HG02763 (cell line): Measurements from ENCODE around the gene DAB2IP.
"Not testable (repeated sequence)": the region's sequence is repeated elsewhere in the genome, so short reads cannot be mapped to it uniquely, and the experiment has no call there.

Source experiments
- ATAC-seq: cut with Tn5 transposase; IDR thresholded peaks from one replicate; pipeline ENCODE4 v1.9.1; 2021; ENCODE audit warnings: mild to moderate bottlenecking, moderate library complexity; ENCODE audit not compliant: unreplicated experiment

Gene DAB2IP

DNA sequence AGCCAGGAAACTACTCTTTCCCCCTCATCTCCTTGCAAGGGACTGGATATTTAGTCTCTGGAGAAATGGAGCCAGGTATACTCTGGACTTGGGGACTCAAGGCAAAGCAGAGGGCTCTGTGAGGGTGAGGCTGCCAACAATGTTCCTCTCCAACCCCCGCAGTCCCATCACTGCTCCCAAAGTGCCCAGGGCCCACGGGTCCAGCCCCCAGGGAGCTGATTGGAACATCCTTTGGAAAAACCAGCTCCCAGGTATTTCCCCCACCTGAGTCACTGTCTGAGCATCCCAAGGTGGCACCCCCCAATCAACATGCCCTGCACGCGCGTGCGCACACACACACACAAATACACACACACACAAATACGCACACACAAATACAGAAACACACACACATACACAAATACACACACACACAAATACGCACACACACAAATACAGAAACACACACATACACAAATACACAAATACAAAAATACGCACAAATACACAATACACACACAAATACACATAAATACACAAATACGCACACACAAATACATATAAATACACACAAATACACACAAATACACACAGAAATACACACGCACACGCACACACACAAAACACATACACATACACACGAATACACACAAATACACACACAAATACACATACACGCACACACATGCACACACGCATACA is 137.4 kb downstream of the DAB2IP start:
- no peak for ATAC-seq

DNA sequence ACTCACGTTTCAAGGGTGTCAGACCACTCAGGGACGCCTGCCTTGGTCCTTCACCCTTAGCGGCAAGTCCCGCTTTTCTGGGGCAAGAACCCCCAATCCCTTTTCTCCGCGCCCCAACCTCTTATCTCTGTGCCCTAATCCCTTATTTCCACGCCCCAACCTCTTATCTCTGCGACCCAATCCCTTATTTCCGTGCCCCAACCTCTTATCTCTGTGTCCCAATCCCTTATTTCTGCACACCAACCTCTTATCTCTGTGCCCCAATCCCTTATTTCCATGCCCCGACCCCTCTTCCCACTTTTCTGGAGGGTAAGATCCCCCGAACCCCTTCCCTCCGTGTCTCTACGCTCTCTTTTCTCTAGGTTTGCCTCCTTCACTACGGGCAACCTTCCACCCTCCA is 139.4 kb downstream of the DAB2IP start:
- ATAC-seq = no peak

DNA sequence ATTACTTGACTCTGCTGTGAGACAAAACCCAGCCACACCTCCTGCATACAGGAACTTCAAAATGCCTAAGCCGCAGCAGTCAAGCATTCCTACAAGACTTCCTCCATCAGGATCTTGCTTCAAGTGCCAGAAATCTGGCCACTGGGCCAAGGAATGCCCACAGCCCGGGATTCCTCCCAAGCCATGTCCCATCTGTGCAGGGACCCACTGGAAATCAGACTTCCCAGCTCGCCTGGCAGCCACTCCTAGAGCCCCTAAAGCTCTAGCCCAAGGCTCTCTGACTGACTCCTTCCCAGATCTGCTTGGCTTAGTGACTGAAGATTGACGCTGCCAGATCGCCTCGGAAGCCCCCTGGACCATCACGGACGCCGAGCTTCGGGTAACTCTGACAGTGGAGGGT is 141.0 kb downstream of the DAB2IP start:
- ATAC-seq = not testable (repeated sequence)

DNA sequence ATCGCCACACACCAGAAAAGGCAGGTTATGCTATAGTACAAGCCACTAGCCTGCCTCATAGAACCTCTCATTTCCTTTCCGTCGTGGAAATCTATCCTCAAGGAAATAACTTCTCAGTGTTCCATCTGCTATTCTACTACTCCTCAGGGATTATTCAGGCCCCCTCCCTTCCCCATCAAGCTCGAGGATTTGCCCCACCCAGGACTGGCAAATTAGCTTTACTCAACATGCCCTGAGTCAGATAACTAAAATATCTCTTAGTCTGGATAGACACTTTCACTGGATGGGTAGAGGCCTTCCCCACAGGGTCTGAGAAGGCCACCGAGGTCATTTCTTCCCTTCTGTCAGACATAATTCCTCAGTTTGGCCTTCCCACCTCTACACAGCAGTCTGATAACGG is 142.9 kb downstream of the DAB2IP start:
- not testable (repeated sequence) for ATAC-seq

DNA sequence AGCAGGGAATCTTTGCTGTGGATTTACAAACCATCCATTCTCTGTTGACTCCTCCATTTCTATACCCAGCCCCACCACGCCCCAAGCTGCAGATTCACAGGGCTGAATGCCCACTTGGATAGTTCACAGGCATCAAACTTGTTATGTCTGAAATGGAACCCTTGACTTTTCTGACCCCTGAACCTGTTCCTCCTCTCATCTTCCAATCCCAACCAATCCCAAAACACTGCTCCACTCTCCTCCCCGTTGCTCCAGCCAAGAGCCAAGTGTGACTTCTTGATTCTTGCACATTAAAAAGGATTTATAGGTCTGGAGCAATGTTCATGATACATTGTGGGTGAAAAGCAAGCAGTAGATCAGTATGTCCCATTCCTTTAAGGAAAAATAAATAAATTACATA is 145.6 kb downstream of the DAB2IP start:
- ATAC-seq = no peak

DNA sequence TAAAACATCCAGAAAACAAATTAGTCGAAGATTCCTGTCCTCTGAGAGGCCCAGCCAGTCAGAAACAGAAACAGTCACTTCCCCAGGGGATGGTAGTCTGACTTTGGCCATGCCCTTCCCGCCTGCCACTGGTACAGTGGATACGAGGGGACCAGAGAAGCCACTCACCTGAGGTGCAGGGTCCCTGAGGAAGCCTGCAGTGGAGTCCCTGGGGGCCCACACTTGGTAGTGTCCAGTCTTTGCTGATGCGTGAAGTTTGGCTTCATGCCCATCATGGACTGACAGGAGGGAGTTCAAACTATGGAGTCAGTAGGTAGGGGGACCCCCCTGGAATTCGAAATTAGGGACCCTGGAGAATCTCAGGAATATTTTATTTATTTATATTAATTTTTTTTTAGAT is 147.5 kb downstream of the DAB2IP start:
- no peak for ATAC-seq

DNA sequence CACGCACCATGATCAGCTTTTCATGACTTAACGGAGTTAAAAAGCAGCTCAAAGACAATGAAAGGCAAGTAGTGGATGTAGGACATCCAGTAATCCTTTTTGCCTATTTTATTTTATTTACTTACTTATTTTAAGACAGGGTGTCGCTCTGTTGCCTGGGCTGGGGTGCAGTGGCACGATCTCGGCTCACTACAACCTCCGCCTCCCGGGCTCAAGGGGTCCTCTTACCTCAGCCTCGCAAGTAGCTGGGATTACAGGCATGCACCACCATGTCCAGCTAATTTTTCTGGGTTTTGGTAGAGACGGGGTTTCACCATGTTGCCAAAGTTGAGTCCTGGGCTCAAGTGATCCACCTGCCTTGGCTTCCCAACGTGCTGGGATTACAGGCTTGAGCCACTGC is 148.9 kb downstream of the DAB2IP start:
- ATAC-seq = no peak

DNA sequence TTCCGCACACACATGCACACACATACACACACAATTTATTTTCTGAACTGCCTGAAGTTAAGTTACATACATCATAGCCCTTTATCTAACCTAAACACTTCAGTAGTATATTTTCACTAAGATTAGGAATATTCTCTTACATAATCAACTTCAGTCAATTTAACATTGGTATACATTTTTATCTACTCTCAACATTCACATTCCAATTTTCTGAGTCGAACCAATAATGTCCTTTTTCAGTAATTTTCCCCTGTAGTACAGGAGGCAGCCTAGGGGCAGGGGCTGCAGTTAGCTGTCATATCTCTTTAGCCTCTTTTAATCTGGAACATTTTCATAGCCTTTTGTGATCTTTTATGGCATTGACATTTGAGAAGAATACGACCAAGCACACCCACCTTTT is 150.1 kb downstream of the DAB2IP start:
- ATAC-seq = no peak

DNA sequence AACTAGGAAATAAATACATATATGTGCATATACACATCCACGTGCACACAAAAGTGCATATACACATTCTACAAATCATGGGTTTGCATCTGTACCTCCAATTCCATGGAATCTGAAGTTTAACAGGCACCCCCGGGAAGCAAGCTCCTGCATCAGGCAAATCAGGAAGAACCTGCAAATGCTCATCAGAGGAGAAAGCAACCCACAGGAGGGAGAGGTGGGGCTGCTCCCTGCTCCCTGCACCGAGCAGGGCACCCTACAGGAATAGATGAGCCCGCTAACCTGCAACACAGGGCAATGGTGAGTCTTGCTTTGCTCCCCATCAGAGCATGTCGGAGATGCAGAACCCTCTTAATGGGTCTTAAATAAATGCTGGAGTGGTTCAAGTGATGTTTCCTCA is 151.3 kb downstream of the DAB2IP start:
- ATAC-seq = no peak

DNA sequence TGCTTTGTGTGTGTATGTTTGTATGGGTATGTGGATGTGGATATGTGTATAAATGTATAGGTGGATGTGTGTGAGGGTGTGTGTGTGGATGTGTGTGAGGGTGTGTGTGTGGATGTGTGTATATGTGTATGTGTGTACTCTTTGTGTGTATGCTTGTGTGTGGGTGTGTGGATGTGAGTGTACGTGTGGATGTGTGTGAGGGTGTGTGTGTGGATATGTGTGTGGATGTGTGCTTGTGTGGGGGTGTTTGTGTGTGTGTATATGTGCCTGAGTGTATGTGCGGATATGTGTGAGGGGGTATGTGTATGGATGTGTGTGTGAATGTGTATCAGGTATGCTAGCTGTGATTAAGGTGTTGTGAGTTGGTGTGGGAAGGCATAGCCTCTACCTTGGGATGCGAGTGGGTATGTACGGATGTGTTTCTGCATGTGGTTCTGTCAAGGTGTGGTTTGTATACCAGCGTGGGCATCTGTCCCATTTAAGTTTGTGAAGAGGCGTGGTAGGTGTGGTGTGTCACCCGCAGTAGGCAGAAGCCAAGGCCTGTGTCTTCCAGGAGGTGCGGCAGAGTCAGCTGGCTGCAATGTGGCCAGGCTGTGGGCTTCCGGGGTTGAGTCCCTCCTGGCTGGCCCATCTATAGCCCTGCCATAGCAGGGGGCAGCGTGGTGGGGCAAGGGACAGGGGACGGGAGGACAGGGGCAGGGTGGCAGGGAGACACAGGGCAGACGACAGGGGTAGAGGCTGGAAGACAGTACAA is 155.8 kb downstream of the DAB2IP start:
- ATAC-seq = no peak

DNA sequence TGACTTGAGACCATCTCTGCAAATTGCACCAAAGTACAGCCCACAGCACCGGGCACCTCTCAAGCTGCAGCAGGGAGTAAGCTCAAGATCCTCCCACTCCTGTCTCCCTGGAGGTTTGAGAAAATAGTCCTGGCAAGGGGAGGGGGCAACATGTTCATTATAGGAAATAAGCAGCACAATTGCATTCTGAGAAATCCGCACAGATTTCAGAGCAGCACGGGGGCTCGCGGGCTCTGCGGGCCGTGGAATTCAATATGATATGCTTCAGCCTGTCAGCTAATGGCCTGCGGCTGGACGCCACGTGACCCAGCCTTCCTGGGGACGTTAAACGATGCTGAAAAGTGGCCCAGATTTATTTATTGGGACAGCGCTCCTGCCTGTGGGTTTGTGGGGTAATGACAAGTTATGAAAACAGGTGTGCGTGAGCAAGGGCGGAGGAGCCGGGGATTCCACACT is 156.4 kb downstream of the DAB2IP start:
- ATAC-seq = no peak

DNA sequence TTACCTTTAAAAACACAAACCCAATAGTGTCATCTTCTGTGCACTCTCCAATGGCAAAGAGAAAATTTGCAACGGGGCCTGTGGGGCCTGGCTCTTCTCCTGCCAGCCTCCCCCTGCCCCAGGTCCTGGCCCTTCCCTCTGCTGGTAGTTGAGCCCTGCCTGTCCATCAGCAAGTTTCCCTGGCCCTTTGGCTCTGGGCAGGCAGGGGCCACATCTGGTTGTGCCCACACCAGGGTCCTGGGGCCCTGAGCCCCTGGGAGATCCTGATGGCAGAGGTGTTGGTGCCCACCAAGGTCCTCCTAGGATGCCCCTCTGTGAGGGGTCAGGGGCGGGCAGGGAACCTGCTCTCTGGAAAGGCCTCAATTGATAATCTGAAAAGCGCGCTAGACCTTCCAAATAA is 157.3 kb downstream of the DAB2IP start:
- no peak for ATAC-seq

DNA sequence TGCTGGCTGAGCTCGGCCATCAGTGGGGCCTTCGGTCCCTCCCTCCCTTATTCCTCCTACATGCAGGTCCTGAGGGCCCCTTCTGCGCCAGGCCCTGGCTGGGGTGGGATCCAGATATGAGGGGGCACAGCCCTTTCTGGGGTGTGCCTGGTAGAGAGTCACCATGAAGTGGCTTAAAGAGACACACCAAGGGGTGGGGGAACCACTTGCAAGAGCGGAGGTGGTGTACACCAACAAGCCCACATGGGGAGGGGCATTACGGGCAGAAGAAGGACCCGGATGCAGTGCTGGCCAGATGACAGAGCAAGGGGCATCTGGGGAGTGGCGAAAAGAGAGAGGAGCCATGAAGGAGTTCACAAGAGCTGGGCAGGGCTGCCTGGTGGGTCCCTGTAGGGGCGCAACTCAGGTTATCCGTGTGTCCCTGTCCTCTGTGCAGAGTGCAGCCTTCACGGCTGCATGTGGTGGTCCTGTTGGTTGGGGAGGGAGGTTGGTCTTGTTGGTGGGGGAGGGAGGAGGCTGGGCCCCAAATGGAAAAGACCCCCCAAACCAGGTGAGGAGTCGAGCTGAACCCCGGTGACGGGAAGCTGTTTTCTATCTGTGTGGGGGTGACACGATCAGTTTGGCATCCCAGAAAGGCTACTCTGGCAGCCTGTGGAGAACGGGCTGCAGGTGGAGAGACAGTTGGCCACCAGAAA is 158.1 kb downstream of the DAB2IP start:
- ATAC-seq = no peak

DNA sequence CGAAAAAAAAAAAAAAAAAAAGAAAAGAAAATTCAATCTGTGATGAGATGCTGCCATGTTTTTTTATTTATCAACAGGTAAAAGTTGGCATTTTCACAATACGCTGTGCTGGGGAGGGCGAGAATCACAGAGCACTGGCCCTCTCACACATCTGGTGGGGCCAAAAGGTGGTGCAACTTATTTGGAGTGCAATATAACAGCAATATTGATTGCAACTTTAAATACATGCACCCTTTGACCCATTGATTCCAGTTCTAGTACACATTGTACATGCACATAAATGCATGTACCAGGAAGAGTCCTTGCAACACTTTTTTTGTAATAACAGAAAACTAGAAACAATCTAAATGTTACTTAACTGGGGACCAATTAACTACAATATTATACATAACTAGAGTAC is 159.1 kb downstream of the DAB2IP start:
- no peak for ATAC-seq

DNA sequence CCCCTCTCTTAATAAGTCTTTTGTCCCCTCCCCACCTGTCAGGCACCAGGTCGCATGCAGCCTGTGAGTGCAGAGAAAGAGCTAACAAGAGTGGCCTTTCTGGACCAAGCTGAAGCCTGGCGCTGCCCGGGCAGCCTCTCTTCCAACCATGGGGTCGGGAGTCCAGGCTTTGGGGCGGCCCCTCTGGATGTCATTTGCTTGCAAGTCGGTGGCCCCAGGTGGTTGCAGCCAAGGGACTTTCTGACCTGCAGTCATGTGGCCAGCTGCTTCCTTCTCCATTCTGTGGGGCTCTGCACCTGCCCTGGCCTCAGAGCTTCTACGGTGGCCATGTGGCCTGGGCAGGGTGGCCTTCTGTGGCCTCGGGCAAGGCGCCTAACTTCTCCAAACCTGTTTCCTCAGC is 159.7 kb downstream of the DAB2IP start:
- no peak for ATAC-seq

DNA sequence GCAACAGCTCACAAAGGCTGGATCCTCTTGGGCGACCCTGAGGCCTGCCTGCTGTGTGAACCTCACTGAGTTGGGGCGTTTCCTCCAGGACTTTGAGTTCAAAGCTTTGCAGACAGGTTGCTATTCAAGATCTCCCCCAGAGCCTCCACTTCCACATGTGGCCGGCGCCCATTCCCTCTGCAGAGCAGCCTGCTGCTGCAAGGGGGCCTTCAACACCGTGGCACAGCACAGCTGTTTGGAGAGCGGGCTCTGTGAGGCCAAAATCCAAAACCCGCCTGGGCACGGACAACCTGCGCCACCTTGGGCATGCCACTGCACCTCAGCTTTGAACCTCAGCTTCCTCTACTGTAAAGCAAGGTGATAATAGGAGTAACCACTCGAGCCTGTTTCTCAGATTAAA is 160.3 kb downstream of the DAB2IP start:
- ATAC-seq = no peak

DNA sequence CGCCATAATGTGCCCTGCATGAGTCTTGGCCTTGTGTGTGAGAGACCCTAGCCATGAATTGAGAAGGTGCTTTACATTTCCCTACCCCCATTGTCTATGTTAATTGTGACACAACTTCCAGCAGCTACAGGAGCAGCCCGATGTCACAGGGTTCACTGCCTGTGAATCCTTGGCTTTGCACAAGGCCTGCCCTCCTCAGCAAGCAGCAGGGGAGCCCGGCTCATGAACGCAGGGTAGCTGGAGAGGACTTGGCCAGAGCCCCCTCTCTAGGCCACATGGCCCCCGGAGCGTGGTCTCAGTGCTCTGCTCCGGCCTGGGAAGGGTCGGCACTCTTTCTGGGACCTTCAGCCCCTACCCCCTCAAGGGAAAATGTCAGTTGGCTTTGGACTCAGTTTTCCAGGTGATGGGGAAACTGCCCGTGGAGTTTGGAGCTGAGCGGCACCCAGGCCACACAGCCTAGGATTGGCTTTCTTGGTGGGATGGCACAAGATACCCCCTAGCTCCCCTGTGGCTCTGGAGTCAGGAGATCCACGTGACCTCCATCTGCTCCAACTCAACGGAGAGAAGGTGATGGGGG is 160.8 kb downstream of the DAB2IP start:
- ATAC-seq = no peak

DNA sequence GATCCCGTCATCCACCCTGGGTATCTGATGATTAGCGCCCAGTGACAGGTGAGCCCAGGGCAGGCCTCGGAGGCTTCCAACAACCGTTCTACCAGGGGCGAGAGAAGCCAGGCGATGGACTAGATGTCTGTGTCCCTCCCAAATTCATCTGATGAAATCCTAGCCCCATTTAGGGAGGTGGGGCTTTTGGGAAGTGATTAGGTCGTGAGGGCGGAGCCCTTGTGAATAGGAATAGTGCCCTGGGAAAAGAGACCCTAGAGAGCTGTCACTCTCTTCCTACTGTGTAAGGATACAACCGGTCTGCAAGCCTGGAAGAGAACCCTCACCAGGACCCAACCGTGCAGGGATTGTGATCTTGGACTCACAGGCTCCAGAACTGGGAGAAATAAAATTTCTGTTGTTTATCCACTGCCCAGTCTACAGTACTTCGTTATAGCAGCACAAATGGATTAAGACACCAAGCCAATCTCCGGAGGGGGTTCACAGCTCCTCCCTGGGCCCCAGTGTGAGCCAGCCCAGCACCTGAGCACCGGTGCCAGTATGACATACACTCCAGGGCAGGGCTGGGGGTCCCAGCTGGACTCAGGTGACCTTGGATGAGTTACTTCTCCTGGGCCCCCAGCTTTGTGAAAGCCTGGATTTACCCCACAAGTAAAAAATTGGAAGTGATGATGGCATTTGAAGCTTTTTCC is 162.2 kb downstream of the DAB2IP start:
- ATAC-seq = no peak

DNA sequence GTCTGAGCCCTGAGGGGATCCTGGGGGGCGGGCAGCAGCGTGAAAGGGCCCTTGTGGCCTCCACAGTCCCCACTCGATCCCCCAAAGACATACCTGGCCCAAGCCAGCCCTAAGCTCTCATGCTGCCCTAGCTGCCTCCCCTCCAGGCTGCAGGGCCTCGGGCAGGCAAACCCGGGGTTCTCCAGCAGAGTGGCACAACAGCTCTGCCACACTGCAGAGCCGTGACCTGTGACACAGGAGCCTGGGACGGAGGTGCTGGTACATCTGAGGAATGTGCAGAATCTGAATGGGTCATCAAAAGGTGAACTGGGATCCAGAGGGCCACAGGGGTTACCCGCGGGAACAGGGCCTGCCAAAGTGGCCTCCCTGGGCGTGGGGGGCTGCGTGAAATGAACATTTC is 163.2 kb downstream of the DAB2IP start:
- ATAC-seq = no peak

DNA sequence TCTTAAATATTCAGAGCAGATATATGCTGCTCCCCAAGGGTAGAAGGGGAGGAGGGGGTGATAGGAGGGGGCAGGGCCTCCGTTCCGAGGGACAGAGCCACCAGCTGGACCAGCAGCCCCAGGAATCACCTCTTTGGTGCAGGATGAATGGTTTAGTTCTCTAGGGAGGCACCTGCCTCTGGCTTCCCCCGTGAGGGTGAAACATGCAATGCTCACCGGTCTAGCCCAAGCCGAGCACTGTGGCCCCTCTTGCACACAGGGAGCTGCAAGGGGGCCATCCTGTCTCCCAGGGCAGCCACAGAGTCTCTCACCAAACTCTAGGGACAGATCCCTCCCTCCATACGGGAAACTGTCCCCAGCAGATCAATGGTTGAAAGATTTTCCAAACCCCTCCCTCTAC is 163.7 kb downstream of the DAB2IP start:
- no peak for ATAC-seq
